GM12878 (cell line): Measurements from ENCODE around the gene MAPK8. TPM values are rescaled to one million over a fixed set of nuclear protein-coding genes. Genes with fewer than 3 reads are reported as not detected.

Experiments
- ATAC-seq: fragments of 200-7000 bp; cut with Tn5 transposase; 3 replicates; pipeline ENCODE4 v1.9.1; 2020; ENCODE audit warnings: mild to moderate bottlenecking, moderate library complexity
- BruUV-seq: library from RNA; stranded (reverse); fragments of 400-500 nt; replicated peaks from 2 replicates; lab custom pipeline; 2021; lab: Mats Ljungman, UMichigan
- CTCF ChIA-PET: fragments of 300-600 bp; sonication (Branson Sonifier 250); formaldehyde crosslinking; extraction: SDS; loops from one replicate; lab custom pipeline; 2021; ENCODE audit warnings: inconsistent platforms; lab: Yijun Ruan, JAX
- POLR2A ChIA-PET: fragments of 350-600 bp; formaldehyde crosslinking; extraction: SDS; loops from one replicate; lab custom pipeline; 2021; ENCODE audit warnings: inconsistent platforms; lab: Charles Lee
- RAD21 ChIA-PET: fragments of 300-600 bp; sonication (Branson Sonifier 250); formaldehyde crosslinking; loops from one replicate; lab custom pipeline; 2023; ENCODE audit warnings: antibody characterized with exemption; ENCODE audit not compliant: unreplicated experiment; lab: Charles Lee
- SMC1A ChIA-PET: fragments of 300-600 bp; sonication (Branson Sonifier 250); formaldehyde crosslinking; loops from one replicate; lab custom pipeline; 2023; ENCODE audit not compliant: unreplicated experiment, uncharacterized antibody; lab: Charles Lee
- DNase-seq: peaks from one replicate; pipeline ENCODE4 v3.0.0-alpha.2; 2011; ENCODE audit warnings: low read depth, low spot score
- FAIRE-seq: peaks from 3 replicates; lab custom pipeline; 2011; peaks lifted over from hg19 to GRCh38; lab: Jason Lieb, UNC
- H2AFZ ChIP-seq: 2 replicates; pipeline ENCODE4 v1.6.0; 2011; ENCODE audit warnings: low read depth, low read length, control low read depth; ENCODE audit not compliant: control insufficient read depth
- H3K27ac ChIP-seq: 2 replicates; pipeline ENCODE4 v1.5.1; 2011; ENCODE audit warnings: control low read depth; ENCODE audit not compliant: control insufficient read depth, insufficient read depth
- H3K27me3 ChIP-seq, 2 experiments: replicated peaks in 1 of 2; 2 replicates each; pipeline versions ENCODE4 v1.6.0 to v1.6.1; 2011; ENCODE audit warnings: low read length in 1 of 2; ENCODE audit not compliant: control insufficient read depth in 2 of 2, insufficient read depth in 2 of 2
- H3K36me3 ChIP-seq, 2 experiments: 2 replicates each; pipeline ENCODE4 v1.5.1; 2011; ENCODE audit warnings: low read length in 1 of 2; ENCODE audit not compliant: control insufficient read depth in 2 of 2, insufficient read depth in 2 of 2
- H3K4me1 ChIP-seq: 2 replicates; pipeline ENCODE4 v1.6.1; 2011; ENCODE audit warnings: mild to moderate bottlenecking, low read length, moderate library complexity, mixed read lengths; ENCODE audit not compliant: control insufficient read depth, insufficient read depth
- H3K4me2 ChIP-seq: 2 replicates; pipeline ENCODE4 v1.6.0; 2011; ENCODE audit warnings: control low read depth; ENCODE audit not compliant: control insufficient read depth, insufficient read depth
- H3K4me3 ChIP-seq: fragments of 200-600 bp; sonication (generic); 2 replicates; pipeline ENCODE4 v1.5.1; 2016
- H3K79me2 ChIP-seq: 2 replicates; pipeline ENCODE4 v1.6.0; 2011; ENCODE audit warnings: low read length; ENCODE audit not compliant: control insufficient read depth, insufficient read depth
- H3K9ac ChIP-seq: 2 replicates; pipeline ENCODE4 v1.8.0; 2011; ENCODE audit warnings: low read length, control low read depth, mixed read lengths; ENCODE audit not compliant: control insufficient read depth, insufficient read depth
- H3K9me3 ChIP-seq: replicated peaks from 3 replicates; pipeline ENCODE4 v1.5.1; 2011; ENCODE audit warnings: mild to moderate bottlenecking, low read length; ENCODE audit not compliant: control insufficient read depth, insufficient read depth
- H4K20me1 ChIP-seq: 2 replicates; pipeline ENCODE4 v1.6.0; 2011; ENCODE audit not compliant: control insufficient read depth, insufficient read depth
- FOS ChIP-seq: IDR thresholded peaks from 3 replicates; pipeline ENCODE4 v1.6.1; 2011; ENCODE audit warnings: borderline replicate concordance; ENCODE audit not compliant: insufficient read length; ENCODE audit errors: extremely low read depth
- HDAC2 ChIP-seq: fragments of 200-600 bp; sonication (generic); IDR thresholded peaks from 2 replicates; pipeline ENCODE4 v1.6.1; 2017
- NFYA ChIP-seq: IDR thresholded peaks from 2 replicates; pipeline ENCODE4 v1.6.1; 2011; ENCODE audit warnings: low read depth, mild to moderate bottlenecking, low read length, improper control_type of control experiment, borderline replicate concordance
- NR2C2 ChIP-seq: IDR thresholded peaks from 2 replicates; pipeline ENCODE4 v1.6.1; 2011; ENCODE audit warnings: borderline replicate concordance, low read depth; ENCODE audit not compliant: control insufficient read depth, insufficient read length
- POLR2AphosphoS5 ChIP-seq: IDR thresholded peaks from 2 replicates; pipeline ENCODE4 v1.6.1; 2011; ENCODE audit warnings: mild to moderate bottlenecking, low read length, inconsistent platforms
- RAD21 ChIP-seq: IDR thresholded peaks from 2 replicates; pipeline ENCODE4 v1.6.1; 2011; ENCODE audit warnings: mild to moderate bottlenecking, low read depth, low read length, moderate library complexity; ENCODE audit not compliant: insufficient read depth
- TAF1 ChIP-seq: IDR thresholded peaks from 2 replicates; pipeline ENCODE4 v1.6.1; 2011; ENCODE audit warnings: mild to moderate bottlenecking, low read depth, low read length, borderline replicate concordance
- WGBS: methylation state at CpG from one replicate; pipeline ENCODE4 v1.1.6; 2016; ENCODE audit warnings: low lambda C conversion rate; ENCODE audit not compliant: insufficient replicate concordance, insufficient coverage; ENCODE audit errors: missing lambda C conversion rate; 5-methylcytosine and 5-hydroxymethylcytosine counted together
- in situ Hi-C: fragments of 300-500 bp; cut with MboI; formaldehyde crosslinking; loops from 9 replicates; pipeline ENCODE4 v1.14.3; 2018; ENCODE audit warnings: mixed read lengths
- intact Hi-C: fragments of 100-400 bp; cut with micrococcal nuclease; formaldehyde crosslinking; loops from one replicate; pipeline ENCODE4 v1.14.2; 2022; ENCODE audit not compliant: unreplicated experiment
- polyA plus RNA-seq, 11 experiments: library from polyadenylated mRNA; depleted of rRNA in 4 of 11; unstranded in 6 of 11; stranded (reverse) in 5 of 11; fragments of >200 nt; fragmentation: Nextera tagmentation in 4 of 11; fragmentation: Illumina TruSeq in 1 of 11; extraction: Ambion mirVana in 4 of 11; extraction: Trizol in 1 of 11; gene quantifications; 1 replicate in 1 of 11; 2 replicates in 10 of 11; pipeline versions ENCODE4 v1.2.1 to v1.2.3, GENCODE V29; 2011 to 2016; ENCODE audit warnings: inconsistent platforms in 2 of 11, missing spikeins in 2 of 11, low read depth in 1 of 11
- total RNA-seq, 4 experiments: library from RNA; depleted of rRNA in 3 of 4; stranded (reverse); fragments of >200 nt in 3 of 4; fragmentation: Illumina TruSeq in 1 of 4; extraction: Trizol in 1 of 4; gene quantifications; 2 replicates each; pipeline versions ENCODE4 v1.2.1 to v1.2.3, GENCODE V29; 2013 to 2021
- TF ChIP-seq, protein P1 (sequence below): fragments of 450-650 bp; IDR thresholded peaks from 2 replicates; pipeline ENCODE4 v1.6.1; 2017; ENCODE audit warnings: borderline replicate concordance

MAPK8 gene
- total and polyA plus RNA-seq, 10 of the 15 experiments (the other 5 are each of a cell fraction or from before 2014, with no cell fraction given): 3.9 to 102 (median 40.0) TPM

- RAD21 ChIA-PET: no interaction called here
- Histone ChIP-seq H3K27me3 (no peaks in the 10 kb centered on the region), H3K4me2 (no peak overlapping the region), H3K9me3 (peaks cover 2% of the 10 kb centered on the region; the same call in 1 of the 3 replicates), H3K4me3 (no peak overlapping the region), H3K9ac (no peak overlapping the region), H3K4me1 (no peaks in the 10 kb centered on the region), H2AFZ (no peak overlapping the region), H3K27ac (no peak overlapping the region), H3K79me2 (no peaks in the 10 kb centered on the region)
- in situ Hi-C loops: no loop called here
- FAIRE-seq (no peak), DNase-seq (no peak)
- BruUV-seq: no TSS peak
- SMC1A ChIA-PET: interaction anchor here (0.6 to 1.5 kb wide), 3 partner anchors 8 to 107 kb away, joined by 3 to 4 read pairs (median 3); no protein-coding TSS in a partner anchor
- 100% methylated on average over 1 of the region's 1 CpG for WGBS
- POLR2A ChIA-PET: interaction anchor here (0.7 kb wide), 1 partner anchor 613 kb away, joined by 4 read pairs; no protein-coding TSS in a partner anchor
- CTCF ChIA-PET: interaction anchor here (0.6 to 1.1 kb wide), 2 partner anchors 27 to 50 kb away, joined by 4 to 5 read pairs; no protein-coding TSS in a partner anchor
- no peak for TF ChIP-seq RAD21
- no peak for TF ChIP-seq POLR2AphosphoS5
- no peak for TF ChIP-seq TAF1
- no peak for TF ChIP-seq NFYA
- TF ChIP-seq NR2C2: no peak
- TF ChIP-seq, protein P1, sequence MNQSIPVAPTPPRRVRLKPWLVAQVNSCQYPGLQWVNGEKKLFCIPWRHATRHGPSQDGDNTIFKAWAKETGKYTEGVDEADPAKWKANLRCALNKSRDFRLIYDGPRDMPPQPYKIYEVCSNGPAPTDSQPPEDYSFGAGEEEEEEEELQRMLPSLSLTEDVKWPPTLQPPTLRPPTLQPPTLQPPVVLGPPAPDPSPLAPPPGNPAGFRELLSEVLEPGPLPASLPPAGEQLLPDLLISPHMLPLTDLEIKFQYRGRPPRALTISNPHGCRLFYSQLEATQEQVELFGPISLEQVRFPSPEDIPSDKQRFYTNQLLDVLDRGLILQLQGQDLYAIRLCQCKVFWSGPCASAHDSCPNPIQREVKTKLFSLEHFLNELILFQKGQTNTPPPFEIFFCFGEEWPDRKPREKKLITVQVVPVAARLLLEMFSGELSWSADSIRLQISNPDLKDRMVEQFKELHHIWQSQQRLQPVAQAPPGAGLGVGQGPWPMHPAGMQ: no peak
- TF ChIP-seq HDAC2: no peak
- no peak for TF ChIP-seq FOS
- TF ChIP-seq, all 136 proteins: peak for 0
- Histone ChIP-seq H3K36me3 (peaks cover 0 to 3% of the 10 kb centered on the region in 2 experiments; a peak in 3 of 4 replicates), H4K20me1 (no peaks in the 10 kb centered on the region)
- no peak for ATAC-seq
- intact Hi-C loops: no loop called here
Observed at GRCh38 chr10:48414160-48414559, 107.7 kb downstream of the MAPK8 start.
